DND-41 (cell line): Measurements from ENCODE around the gene RNF186.

Source experiments
- EZH2 ChIP-seq: IDR thresholded peaks from 3 replicates; pipeline ENCODE4 v1.6.1; 2012; ENCODE audit warnings: borderline replicate concordance, low read depth, mild to moderate bottlenecking, moderate library complexity, low read length, inconsistent platforms; ENCODE audit not compliant: severe bottlenecking
- TF ChIP-seq, protein P1 (sequence below): IDR thresholded peaks from 2 replicates; pipeline ENCODE4 v1.5.1; 2012; ENCODE audit warnings: borderline replicate concordance, low read length, moderate library complexity, mild to moderate bottlenecking; ENCODE audit not compliant: poor library complexity, severe bottlenecking; ENCODE audit errors: extremely low read depth

DNA sequence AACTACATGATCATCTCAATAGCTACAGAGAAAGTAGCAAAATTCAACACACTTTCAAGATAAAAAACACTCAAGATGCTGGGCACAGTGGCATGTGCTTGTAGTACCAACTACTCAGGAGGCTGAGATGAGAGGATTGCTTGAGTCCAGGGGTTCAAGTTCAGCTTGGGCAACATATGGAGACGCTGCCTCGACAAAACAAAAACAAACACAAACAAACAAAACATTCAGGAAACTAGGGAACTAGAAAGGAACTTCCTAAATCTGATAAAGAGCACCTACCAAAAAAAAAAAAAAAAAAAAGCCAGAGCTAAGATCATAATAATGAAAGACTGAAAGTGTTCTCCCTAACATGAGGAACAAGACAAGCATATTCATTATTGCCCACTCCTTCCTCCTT lies 22.8 kb upstream of the RNF186 start:
- TF ChIP-seq EZH2, result no peak
- TF ChIP-seq, protein P1, sequence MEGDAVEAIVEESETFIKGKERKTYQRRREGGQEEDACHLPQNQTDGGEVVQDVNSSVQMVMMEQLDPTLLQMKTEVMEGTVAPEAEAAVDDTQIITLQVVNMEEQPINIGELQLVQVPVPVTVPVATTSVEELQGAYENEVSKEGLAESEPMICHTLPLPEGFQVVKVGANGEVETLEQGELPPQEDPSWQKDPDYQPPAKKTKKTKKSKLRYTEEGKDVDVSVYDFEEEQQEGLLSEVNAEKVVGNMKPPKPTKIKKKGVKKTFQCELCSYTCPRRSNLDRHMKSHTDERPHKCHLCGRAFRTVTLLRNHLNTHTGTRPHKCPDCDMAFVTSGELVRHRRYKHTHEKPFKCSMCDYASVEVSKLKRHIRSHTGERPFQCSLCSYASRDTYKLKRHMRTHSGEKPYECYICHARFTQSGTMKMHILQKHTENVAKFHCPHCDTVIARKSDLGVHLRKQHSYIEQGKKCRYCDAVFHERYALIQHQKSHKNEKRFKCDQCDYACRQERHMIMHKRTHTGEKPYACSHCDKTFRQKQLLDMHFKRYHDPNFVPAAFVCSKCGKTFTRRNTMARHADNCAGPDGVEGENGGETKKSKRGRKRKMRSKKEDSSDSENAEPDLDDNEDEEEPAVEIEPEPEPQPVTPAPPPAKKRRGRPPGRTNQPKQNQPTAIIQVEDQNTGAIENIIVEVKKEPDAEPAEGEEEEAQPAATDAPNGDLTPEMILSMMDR, result no peak
